Right ventricle myocardium superior (tissue), 1 donor: ENCODE results near the gene MED12L. TPM values are rescaled to one million over a fixed set of nuclear protein-coding genes. Genes with fewer than 3 reads are reported as not detected.

ENCODE experiments used
- ATAC-seq: fragments of 200-7000 bp; cut with Tn5 transposase; one replicate; pipeline ENCODE4 v1.9.1; 2020; ENCODE audit warnings: mild to moderate bottlenecking; ENCODE audit not compliant: poor library complexity
- DNase-seq: peaks from one replicate; pipeline ENCODE4 v3.0.0-alpha.2; 2020
- intact Hi-C: fragments of 100-400 bp; cut with DNase I; formaldehyde crosslinking; loops from one replicate; pipeline ENCODE4 v1.11.2; 2022
- total RNA-seq: library from RNA; stranded (reverse); fragmentation: NEBNext Ultra II Directional; extraction: Animal tissue kit (Norgen Biotek cat#: 25700); gene quantifications from one replicate; pipeline ENCODE4 v1.2.1, GENCODE V29; 2021
- donor health status: DM: no; HTN: yes; CAD: no; lungs with severe emphysema.

MED12L gene
- total RNA-seq, 1 donor from 2014 or later = 0.67 TPM

DNA sequence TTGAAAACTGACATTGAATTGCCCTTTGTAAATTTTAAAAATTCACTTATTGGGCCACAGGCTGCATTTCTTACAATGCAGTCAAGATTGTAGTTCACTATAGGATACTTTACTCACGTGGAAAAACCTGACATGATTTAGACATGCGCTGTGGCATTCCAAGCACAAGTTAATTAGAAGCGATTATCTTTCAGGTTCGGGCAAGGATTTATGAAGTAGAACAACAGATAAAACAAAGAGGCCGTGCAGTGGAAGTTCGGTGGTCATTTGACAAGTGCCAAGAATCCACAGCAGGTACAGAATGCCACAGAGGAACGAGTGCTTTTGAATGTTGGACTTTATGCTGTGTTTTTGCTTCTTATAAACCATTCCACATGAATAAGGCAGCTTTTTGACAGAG is 79.8 kb downstream of the MED12L start:
- no peak for ATAC-seq
- DNase-seq = no peak
- intact Hi-C loops = no loop called here

GRCh38 chr3:151166161-151166560 is 80.7 kb downstream of the MED12L start:
- intact Hi-C loops = no loop called here
- ATAC-seq = no peak

GRCh38 chr3:151168269-151169094 is 83.0 kb downstream of the MED12L start:
- DNase-seq (peak; percentile 89), ATAC-seq (peak; percentile 80)
- intact Hi-C loops = loop anchor here (2.0 kb wide), 1 partner anchor 114 kb away; no protein-coding TSS in a partner anchor

More at GRCh38 chr3:151166161-151166560, 80.7 kb downstream of the MED12L start:
- DNase-seq = no peak

GRCh38 chr3:151169262-151169947 is 83.9 kb downstream of the MED12L start:
- intact Hi-C loops = loop anchor here (2.0 kb wide), 1 partner anchor 113 kb away; no protein-coding TSS in a partner anchor
- DNase-seq (no peak), ATAC-seq (peak; percentile 59)

DNA sequence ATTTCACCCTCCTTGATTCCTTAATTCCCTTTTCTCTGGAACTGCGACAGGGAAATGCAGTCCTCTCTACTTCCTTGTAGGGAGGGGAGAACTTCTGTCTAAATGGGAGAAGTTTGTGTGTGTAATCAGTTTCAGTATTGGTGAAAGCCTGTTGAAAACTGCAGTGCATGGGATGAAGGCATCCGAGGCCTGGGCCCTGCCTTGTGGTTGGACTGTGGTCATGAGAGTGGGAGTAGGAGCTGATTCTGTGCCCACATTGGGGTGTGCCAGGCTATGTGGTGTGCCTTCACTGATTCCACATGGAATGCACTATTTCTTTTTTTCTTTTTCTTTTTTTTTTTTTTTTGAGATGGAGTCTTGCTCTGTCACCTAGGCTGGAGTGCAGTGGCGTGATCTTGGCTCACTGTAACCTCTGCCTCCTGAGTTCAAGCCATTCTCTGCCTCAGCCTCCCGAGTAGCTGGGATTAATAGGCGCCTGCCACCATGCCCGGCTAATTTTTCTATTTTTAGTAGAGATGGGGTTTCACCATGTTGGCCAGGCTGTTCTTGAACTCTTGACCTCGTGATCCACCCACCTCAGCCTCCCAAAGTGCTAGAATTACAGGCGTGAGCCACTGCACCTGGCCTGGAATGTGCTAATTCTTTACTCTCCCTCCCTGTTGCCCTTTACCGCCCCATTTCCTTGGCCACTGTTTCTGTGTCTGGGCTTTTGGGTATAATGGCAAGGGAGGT is 84.7 kb downstream of the MED12L start:
- intact Hi-C loops = loop anchor here (2.0 kb wide), 1 partner anchor 113 kb away; no protein-coding TSS in a partner anchor
- ATAC-seq (peak; percentile 73), DNase-seq (peak; percentile 74)

- intact Hi-C loops = no loop called here
- ATAC-seq = peak; percentile 67
- DNase-seq = peak; percentile 42
These were observed 85.8 kb downstream of the MED12L start for GRCh38 chr3:151171145-151171757.

- no peak for DNase-seq
- intact Hi-C loops = no loop called here
- no peak for ATAC-seq
These were observed 88.9 kb downstream of the MED12L start for GRCh38 chr3:151174351-151174750.

DNA sequence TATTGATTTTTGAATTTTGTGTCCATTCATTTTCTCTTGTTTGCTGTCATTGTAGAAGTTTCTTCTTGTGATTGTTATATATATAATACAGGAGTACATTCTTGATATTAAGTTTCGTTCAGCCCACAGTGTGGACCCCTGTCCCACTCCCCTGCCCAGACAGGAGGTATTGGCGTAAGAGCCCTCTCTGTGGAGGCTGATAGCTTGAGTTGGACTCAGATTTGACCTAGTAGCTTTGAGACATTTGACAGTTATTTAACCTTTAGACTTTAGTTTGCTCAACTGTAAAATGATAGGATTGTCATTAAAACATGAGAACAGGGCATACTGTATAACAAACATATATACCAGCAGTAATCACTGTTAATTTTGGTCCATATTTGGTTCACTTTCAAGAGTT is 90.5 kb downstream of the MED12L start:
- intact Hi-C loops = no loop called here
- no peak for DNase-seq
- no peak for ATAC-seq

DNA sequence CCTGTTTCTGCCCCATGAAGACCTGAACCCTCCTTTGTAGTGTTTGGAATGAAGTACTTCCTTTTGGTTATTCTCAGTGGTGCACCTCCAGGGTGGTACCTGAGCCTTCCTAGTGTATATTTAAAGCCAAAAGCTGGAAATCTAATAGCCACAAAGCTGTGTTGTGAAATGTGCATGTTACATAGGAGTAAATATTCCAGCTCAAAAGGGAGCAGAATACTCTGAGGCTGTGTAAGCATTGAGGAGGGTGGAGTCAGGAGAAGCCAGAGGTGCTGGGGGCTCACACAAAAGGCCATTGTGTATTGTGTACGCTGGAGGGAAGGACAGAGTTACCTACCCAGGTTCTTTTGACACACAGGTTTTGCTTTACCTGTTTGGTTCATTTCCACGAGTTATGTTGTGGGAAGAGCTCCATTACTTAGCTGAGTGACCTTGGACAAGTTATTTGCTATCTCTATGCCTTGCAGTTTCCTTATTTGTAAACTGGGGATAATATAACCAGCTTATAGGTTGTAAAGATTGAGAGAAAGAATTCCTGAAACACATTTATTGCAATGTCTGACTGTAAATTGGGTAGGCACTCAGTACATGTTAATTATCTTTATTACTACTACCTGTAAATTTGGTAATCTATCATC is 92.9 kb downstream of the MED12L start:
- DNase-seq (no peak), ATAC-seq (no peak)
- intact Hi-C loops = no loop called here

GRCh38 chr3:151182349-151183079 is 97.0 kb downstream of the MED12L start:
- DNase-seq (no peak), ATAC-seq (no peak)
- intact Hi-C loops = no loop called here

GRCh38 chr3:151183265-151183671 is 97.8 kb downstream of the MED12L start:
- no peak for DNase-seq
- no peak for ATAC-seq
- intact Hi-C loops = no loop called here

DNA sequence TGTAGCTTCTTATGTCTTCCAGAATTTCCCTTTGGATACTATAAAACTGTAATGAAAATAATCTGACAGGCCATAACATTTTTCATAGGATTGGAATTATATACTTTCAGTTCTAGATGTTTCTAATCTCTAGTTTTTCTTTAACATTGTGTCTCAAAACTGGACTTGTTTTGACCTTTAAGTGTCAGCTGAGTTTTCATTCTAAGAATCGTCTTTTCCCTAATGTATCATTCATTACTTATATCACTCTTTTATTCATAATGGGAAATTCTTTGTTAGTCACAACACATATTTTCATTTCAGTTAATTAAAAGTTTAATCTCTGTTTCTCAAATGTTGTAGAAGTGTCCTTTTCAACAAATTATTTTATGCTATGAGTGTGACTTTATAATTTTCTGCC is 105.6 kb downstream of the MED12L start:
- DNase-seq (no peak), ATAC-seq (no peak)
- intact Hi-C loops = no loop called here

DNA sequence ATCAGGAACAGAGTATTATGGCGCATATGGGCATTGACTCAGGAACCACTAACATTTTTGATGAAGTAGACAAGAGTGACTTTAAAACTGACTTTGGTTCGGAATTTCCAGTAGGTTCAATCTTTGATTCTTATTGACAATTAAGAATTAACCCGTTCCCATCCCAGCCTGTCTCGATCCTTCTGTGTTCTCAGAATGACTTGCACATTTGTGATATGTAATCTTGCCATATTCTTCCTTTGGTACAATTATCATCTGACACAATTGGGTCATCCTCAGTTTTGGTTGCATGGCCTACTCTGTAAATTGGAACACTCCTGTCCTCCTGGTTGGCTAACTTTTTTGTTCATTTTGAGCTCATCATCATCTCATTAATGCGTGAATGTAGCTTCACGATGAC is 107.1 kb downstream of the MED12L start:
- DNase-seq (no peak), ATAC-seq (no peak)
- intact Hi-C loops = no loop called here

- no peak for DNase-seq
- no peak for ATAC-seq
- intact Hi-C loops = no loop called here
These were observed 110.4 kb downstream of the MED12L start for GRCh38 chr3:151195826-151196225.

GRCh38 chr3:151196434-151196833 is 111.0 kb downstream of the MED12L start:
- ATAC-seq = no peak
- DNase-seq = no peak
- intact Hi-C loops = no loop called here

DNA sequence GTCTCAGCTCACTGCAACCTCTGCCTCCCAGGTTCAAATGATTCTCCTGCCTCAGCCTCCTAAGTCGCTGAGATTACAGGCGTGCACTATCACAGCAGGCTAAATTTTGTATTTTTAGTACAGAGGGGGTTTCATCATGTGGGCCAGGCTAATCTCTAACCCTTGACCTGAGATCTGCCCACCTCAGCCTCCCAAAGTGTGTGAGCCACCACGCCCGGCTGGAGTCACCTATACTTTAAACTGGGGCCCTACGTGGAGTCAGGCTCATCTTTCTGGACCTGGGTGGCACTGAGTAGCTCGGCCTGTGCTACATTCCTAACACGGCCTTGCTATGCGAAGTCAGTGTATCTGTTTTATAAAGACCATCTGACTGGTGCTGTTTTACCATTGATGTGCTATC is 111.8 kb downstream of the MED12L start:
- intact Hi-C loops = no loop called here
- DNase-seq = no peak
- ATAC-seq = no peak

DNA sequence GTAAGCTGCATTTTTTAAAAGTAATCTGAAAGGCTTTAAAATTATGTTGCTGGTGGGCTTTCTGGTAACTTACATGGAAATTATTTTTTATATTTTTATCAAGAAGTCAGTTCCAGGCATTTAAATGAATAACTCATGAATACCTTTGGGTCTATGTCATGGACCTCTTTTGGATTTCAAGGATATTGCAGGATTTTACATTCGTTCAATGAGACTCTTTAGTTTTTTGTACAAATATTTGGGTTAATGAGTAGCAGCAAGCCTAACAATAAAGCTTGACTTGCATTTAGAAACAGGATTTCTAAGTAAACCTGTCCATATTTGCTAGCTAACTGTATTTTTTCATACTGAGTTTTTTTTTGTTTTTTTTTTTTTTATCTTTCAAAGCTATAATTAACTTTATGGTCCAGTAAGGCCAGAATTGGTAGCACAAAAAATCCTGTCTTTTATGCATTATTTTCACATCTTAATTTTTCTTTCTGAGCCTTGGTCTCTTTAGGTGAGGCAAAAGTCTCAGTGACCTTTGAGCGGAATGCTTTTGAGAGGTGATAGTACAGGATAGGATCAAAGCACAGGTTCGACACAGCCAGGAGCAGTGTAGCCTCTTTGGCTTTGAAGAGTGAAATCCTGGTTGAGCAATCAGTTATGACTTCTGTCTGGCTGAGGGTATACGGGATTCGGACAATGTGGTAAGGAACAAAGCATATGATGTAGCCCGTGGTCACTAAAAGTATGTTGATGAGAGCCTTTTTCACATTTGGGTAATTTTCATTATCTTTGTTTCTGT is 112.7 kb downstream of the MED12L start:
- DNase-seq (no peak), ATAC-seq (no peak)
- intact Hi-C loops = no loop called here
